MCF 10A (cell line): ENCODE measurements around the gene GPR52. TPM values are rescaled to one million over a fixed set of nuclear protein-coding genes. Genes with fewer than 3 reads are reported as not detected.

Experiments used
- BruUV-seq: library from RNA; stranded (reverse); fragments of 400-500 nt; replicated peaks from 2 replicates; lab custom pipeline; 2021; lab: Mats Ljungman, UMichigan
- CTCF ChIA-PET: fragments of 300-600 bp; sonication (Branson Sonifier 250); formaldehyde crosslinking; extraction: SDS; loops from one replicate; lab custom pipeline; 2021; ENCODE audit warnings: antibody characterized with exemption, inconsistent platforms; lab: Yijun Ruan, JAX
- POLR2A ChIA-PET: fragments of 300-600, 350-650 bp; sonication (Branson Sonifier 250); formaldehyde crosslinking; extraction: SDS; loops from one replicate; lab custom pipeline; 2020; ENCODE audit warnings: antibody characterized with exemption, inconsistent platforms; lab: Yijun Ruan, JAX
- DNase-seq: peaks from one replicate; pipeline ENCODE4 v3.0.0-alpha.2; 2018; ENCODE audit not compliant: unreplicated experiment
- H3K27ac Mint-ChIP-seq: one replicate; pipeline ENCODE4 v1.8.0; 2022; ENCODE audit warnings: mild to moderate bottlenecking, low read depth, mixed read lengths; ENCODE audit not compliant: unreplicated experiment
- H3K27me3 Mint-ChIP-seq: one replicate; pipeline ENCODE4 v1.8.0; 2022; ENCODE audit warnings: mixed read lengths; ENCODE audit not compliant: insufficient read depth, unreplicated experiment
- H3K36me3 Mint-ChIP-seq: one replicate; pipeline ENCODE4 v1.8.0; 2022; ENCODE audit warnings: mild to moderate bottlenecking, moderate library complexity, mixed read lengths; ENCODE audit not compliant: insufficient read depth, unreplicated experiment
- H3K4me1 Mint-ChIP-seq: one replicate; pipeline ENCODE4 v1.8.0; 2022; ENCODE audit warnings: mixed read lengths; ENCODE audit not compliant: insufficient read depth, unreplicated experiment
- H3K4me3 Mint-ChIP-seq: one replicate; pipeline ENCODE4 v1.8.0; 2022; ENCODE audit warnings: mild to moderate bottlenecking, moderate library complexity, mixed read lengths; ENCODE audit not compliant: unreplicated experiment
- H3K9me3 Mint-ChIP-seq: one replicate; pipeline ENCODE4 v1.8.0; 2022; ENCODE audit warnings: mixed read lengths; ENCODE audit not compliant: unreplicated experiment
- intact Hi-C: fragments of 100-400 bp; cut with micrococcal nuclease; formaldehyde crosslinking; loops from 2 replicates; pipeline ENCODE4 v1.14.1; 2022
- total RNA-seq: library from RNA; stranded (reverse); gene quantifications from 2 replicates; pipeline ENCODE4 v1.2.3, GENCODE V29; 2022
- TF ChIP-seq, protein P1 (sequence below): fragments of 200-600 bp; IDR thresholded peaks from one replicate; pipeline ENCODE4 v1.8.0; 2022; ENCODE audit warnings: antibody characterized with exemption, mild to moderate bottlenecking; ENCODE audit not compliant: unreplicated experiment

Gene GPR52
- total RNA-seq, 1 experiment from 2014 or later, result 0.86 TPM

DNA sequence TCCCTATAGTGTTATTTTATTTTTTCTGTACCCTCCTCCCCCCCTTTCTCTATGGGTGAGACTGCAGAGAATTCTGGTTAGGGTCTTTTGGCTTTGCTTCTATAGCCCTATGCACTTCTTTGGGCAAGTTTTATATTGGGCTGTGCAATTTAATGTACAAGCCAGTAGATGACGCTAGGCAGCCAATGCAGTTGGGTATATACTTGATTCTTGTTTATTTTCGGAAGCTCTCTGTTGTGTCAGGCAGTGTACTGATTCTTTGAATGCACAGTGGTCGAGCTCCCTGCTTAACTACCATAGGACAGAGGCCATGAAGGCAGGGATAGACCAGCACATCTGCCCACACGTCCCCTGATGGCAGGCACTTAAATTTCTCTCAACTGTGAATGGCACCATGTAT is 34.1 kb upstream of the GPR52 start:
- H3K27ac Mint-ChIP-seq, result peak overlapping the region; percentile 87
- no peaks in the 10 kb centered on the region for H3K27me3 Mint-ChIP-seq
- H3K9me3 Mint-ChIP-seq, result peaks cover 8% of the 10 kb centered on the region
- intact Hi-C loops, result no loop called here
- H3K36me3 Mint-ChIP-seq, result no peaks in the 10 kb centered on the region
- H3K4me1 Mint-ChIP-seq, result peaks cover 6% of the 10 kb centered on the region
- BruUV-seq, result no TSS peak
- POLR2A ChIA-PET, result interaction anchor here (0.6 to 1.5 kb wide), 2 partner anchors 11 to 14 kb away, joined by 3 read pairs; no protein-coding TSS in a partner anchor
- TF ChIP-seq, protein P1, sequence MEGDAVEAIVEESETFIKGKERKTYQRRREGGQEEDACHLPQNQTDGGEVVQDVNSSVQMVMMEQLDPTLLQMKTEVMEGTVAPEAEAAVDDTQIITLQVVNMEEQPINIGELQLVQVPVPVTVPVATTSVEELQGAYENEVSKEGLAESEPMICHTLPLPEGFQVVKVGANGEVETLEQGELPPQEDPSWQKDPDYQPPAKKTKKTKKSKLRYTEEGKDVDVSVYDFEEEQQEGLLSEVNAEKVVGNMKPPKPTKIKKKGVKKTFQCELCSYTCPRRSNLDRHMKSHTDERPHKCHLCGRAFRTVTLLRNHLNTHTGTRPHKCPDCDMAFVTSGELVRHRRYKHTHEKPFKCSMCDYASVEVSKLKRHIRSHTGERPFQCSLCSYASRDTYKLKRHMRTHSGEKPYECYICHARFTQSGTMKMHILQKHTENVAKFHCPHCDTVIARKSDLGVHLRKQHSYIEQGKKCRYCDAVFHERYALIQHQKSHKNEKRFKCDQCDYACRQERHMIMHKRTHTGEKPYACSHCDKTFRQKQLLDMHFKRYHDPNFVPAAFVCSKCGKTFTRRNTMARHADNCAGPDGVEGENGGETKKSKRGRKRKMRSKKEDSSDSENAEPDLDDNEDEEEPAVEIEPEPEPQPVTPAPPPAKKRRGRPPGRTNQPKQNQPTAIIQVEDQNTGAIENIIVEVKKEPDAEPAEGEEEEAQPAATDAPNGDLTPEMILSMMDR, result peak; percentile 11
- no peak for DNase-seq
- CTCF ChIA-PET, result interaction anchor here (0.8 to 1.8 kb wide), 4 partner anchors 10 to 151 kb away, joined by 3 to 12 read pairs (median 4); no protein-coding TSS in a partner anchor
- H3K4me3 Mint-ChIP-seq, result no peak overlapping the region

DNA sequence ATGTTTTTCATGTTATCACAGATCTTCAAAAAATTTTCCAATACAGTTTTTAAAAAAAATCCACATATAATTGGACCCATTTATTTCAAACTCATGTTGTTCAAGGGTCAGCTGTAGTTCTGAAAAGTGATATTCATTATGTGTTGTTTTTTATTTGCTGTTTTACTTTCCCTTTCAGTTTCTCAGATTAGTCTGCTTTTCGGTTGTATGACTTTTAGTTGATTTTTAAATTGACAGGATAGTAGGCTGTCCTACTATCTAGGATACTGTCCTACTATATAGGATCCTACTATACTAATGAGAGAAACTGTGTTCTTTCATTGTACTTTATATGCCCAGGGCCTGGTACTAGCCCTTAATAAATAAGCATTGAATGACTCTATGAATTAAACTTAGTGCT is 33.6 kb upstream of the GPR52 start:
- peaks cover 8% of the 10 kb centered on the region for H3K9me3 Mint-ChIP-seq
- BruUV-seq, result no TSS peak
- POLR2A ChIA-PET, result interaction anchor here (0.6 kb wide), 1 partner anchor 15 kb away, joined by 3 read pairs; no protein-coding TSS in a partner anchor
- TF ChIP-seq, protein P1, result no peak
- no peak for DNase-seq
- CTCF ChIA-PET, result interaction anchor here (0.7 to 1.8 kb wide), 5 partner anchors 10 to 331 kb away, joined by 3 to 12 read pairs (median 4); no protein-coding TSS in a partner anchor
- intact Hi-C loops, result no loop called here
- H3K36me3 Mint-ChIP-seq, result no peaks in the 10 kb centered on the region
- peak overlapping the region; percentile 43 for H3K4me3 Mint-ChIP-seq
- H3K27me3 Mint-ChIP-seq, result no peaks in the 10 kb centered on the region
- H3K27ac Mint-ChIP-seq, result peak overlapping the region; percentile 87
- peaks cover 6% of the 10 kb centered on the region for H3K4me1 Mint-ChIP-seq

DNA sequence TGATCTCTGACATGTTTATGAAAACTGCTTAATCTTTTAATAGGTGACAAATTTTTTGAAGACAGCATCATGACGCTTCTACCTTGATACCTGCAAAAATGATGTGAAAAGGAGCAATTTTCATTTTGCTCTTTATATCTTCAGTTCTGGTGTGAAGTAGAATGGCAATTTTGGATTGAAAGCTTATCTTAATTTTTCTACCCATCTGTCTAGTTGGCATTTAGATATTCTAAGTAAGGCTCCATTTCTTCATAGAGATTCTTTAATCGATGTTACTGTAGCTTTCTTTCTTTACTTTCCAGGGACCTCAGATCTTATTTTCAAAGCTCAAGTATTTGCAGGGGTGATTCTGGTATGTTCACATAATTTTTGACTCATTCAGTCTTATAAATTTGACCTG is 32.3 kb upstream of the GPR52 start:
- Mint-ChIP-seq H3K27me3 (no peaks in the 10 kb centered on the region), H3K4me3 (no peak overlapping the region), H3K27ac (no peak overlapping the region), H3K36me3 (no peaks in the 10 kb centered on the region), H3K9me3 (peaks cover 8% of the 10 kb centered on the region), H3K4me1 (peaks cover 6% of the 10 kb centered on the region)
- intact Hi-C loops, result no loop called here
- no TSS peak for BruUV-seq
- TF ChIP-seq, protein P1, result no peak
- CTCF ChIA-PET, result interaction anchor here (0.8 to 1.1 kb wide), 2 partner anchors 12 to 738 kb away, joined by 4 to 6 read pairs; no protein-coding TSS in a partner anchor
- POLR2A ChIA-PET, result interaction anchor here (0.6 kb wide), 1 partner anchor 24 kb away, joined by 3 read pairs; no protein-coding TSS in a partner anchor
- no peak for DNase-seq

DNA sequence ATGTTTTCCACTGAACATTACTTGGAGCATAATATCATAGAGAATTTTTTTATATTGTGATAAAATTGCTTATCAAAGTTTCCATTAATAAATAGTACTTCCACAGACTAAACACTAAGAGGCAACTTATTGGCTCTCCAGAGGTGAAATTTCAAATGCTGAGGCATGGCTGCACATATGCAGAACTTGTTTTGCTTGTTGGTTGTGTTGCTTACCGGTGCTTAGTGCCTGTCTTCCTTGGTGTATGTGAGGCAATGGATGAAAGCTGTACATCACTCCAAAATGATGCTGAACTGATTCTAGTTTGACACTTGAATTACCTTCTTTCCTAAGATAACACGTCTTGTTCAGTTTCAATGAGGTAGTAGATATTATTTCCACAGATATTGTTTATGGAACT is 29.8 kb upstream of the GPR52 start:
- Mint-ChIP-seq H3K9me3 (no peaks in the 10 kb centered on the region), H3K27me3 (no peaks in the 10 kb centered on the region), H3K4me3 (no peak overlapping the region), H3K36me3 (no peaks in the 10 kb centered on the region), H3K27ac (no peak overlapping the region), H3K4me1 (peaks cover 6% of the 10 kb centered on the region)
- TF ChIP-seq, protein P1, result no peak
- intact Hi-C loops, result no loop called here
- BruUV-seq, result no TSS peak
- CTCF ChIA-PET, result no interaction called here
- no peak for DNase-seq
- POLR2A ChIA-PET, result no interaction called here
